ENCODE data around the gene ABHD8. TPM values are rescaled to one million over a fixed set of nuclear protein-coding genes. Genes with fewer than 3 reads are reported as not detected.

Gene ABHD8
- total and polyA plus RNA-seq, 2 experiments from 2014 or later: 5.5 to 16.5 TPM

DNA sequence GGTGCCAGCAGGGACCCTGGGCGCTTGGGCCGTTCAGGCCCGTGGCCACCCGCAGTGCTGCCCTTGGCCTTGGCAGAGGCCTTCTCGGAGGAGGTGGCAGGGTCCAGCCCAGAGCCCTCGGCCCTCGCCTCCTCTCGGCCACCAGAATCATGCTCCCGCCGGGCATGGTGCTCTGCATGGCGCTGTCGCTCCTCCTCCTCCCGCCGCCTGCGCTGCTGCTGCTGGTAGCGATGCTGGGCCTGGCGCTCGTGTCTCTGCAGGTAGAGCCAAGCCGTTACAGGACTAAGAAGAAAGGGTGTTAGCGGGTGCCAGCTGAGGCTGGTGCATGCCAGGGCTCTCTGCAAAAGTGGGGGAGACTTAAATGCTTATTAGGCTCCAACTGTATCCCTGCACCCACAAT, 21.9 kb upstream of the ABHD8 start (continued):
- TF ChIP-seq, protein P1, sequence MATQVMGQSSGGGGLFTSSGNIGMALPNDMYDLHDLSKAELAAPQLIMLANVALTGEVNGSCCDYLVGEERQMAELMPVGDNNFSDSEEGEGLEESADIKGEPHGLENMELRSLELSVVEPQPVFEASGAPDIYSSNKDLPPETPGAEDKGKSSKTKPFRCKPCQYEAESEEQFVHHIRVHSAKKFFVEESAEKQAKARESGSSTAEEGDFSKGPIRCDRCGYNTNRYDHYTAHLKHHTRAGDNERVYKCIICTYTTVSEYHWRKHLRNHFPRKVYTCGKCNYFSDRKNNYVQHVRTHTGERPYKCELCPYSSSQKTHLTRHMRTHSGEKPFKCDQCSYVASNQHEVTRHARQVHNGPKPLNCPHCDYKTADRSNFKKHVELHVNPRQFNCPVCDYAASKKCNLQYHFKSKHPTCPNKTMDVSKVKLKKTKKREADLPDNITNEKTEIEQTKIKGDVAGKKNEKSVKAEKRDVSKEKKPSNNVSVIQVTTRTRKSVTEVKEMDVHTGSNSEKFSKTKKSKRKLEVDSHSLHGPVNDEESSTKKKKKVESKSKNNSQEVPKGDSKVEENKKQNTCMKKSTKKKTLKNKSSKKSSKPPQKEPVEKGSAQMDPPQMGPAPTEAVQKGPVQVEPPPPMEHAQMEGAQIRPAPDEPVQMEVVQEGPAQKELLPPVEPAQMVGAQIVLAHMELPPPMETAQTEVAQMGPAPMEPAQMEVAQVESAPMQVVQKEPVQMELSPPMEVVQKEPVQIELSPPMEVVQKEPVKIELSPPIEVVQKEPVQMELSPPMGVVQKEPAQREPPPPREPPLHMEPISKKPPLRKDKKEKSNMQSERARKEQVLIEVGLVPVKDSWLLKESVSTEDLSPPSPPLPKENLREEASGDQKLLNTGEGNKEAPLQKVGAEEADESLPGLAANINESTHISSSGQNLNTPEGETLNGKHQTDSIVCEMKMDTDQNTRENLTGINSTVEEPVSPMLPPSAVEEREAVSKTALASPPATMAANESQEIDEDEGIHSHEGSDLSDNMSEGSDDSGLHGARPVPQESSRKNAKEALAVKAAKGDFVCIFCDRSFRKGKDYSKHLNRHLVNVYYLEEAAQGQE (IDR thresholded peaks at IDR 0.05; ENCODE audit: unreplicated experiment): no peak
- no peak for TF ChIP-seq EZH2 (IDR thresholded peaks at IDR 0.05; ENCODE audit: low read depth, unreplicated experiment)
- TF ChIP-seq EZH2phosphoT487 (IDR thresholded peaks at IDR 0.05; ENCODE audit: unreplicated experiment): no peak
- TF ChIP-seq, protein P2, sequence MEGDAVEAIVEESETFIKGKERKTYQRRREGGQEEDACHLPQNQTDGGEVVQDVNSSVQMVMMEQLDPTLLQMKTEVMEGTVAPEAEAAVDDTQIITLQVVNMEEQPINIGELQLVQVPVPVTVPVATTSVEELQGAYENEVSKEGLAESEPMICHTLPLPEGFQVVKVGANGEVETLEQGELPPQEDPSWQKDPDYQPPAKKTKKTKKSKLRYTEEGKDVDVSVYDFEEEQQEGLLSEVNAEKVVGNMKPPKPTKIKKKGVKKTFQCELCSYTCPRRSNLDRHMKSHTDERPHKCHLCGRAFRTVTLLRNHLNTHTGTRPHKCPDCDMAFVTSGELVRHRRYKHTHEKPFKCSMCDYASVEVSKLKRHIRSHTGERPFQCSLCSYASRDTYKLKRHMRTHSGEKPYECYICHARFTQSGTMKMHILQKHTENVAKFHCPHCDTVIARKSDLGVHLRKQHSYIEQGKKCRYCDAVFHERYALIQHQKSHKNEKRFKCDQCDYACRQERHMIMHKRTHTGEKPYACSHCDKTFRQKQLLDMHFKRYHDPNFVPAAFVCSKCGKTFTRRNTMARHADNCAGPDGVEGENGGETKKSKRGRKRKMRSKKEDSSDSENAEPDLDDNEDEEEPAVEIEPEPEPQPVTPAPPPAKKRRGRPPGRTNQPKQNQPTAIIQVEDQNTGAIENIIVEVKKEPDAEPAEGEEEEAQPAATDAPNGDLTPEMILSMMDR (conservative IDR thresholded peaks at IDR 0.05; ENCODE audit: low read depth in 2 of 2): no peak
- TF ChIP-seq, protein P3, sequence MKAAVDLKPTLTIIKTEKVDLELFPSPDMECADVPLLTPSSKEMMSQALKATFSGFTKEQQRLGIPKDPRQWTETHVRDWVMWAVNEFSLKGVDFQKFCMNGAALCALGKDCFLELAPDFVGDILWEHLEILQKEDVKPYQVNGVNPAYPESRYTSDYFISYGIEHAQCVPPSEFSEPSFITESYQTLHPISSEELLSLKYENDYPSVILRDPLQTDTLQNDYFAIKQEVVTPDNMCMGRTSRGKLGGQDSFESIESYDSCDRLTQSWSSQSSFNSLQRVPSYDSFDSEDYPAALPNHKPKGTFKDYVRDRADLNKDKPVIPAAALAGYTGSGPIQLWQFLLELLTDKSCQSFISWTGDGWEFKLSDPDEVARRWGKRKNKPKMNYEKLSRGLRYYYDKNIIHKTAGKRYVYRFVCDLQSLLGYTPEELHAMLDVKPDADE (IDR thresholded peaks at IDR 0.05): no peak
- TF ChIP-seq CREB1 (CRISPR knock-in tag; IDR thresholded peaks at IDR 0.05; ENCODE audit: low read depth): no peak
- no peak for TF ChIP-seq POLR2AphosphoS5 (IDR thresholded peaks at IDR 0.05; ENCODE audit: low read depth)

DNA sequence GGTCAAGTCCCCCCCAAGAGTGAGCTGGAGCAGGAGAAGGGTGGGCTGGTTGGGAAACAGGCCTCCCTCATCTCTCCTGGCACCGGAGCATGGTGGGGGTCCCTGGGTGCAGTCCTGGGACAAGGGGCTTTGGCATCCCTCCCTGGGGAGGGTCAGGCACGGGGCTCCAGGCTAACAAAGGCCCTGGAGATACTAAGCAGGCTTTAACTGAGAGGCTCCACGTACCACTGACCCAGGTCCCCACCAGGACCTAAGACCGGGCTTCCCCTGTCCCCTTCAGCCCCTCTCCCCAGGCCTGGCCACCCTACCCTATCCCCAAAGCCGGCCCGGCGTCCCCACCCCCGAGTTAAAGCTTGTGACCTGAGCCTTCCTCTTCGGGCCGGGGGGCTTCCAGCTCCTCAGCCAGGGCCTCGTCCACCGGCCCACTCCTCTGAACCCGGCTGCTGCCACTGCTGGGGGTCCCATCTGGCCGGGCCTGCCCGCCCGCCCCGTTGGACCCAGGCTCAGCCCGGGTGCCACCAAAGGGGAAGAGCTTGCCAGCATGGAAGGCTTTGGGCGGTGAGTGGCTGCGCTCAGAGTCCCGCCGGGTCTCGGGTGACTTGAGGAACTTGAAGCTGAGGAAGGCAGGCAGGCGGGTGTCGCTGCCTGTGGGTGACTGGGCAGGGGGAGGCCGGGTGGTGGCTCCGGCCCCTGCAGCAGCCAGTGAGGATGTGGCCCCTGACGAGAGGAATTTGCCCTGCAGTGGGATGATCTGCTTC, 21.3 kb upstream of the ABHD8 start:
- no peak overlapping the region for H2AFZ ChIP-seq
- no peaks in the 10 kb centered on the region for H3K79me2 ChIP-seq (replicated peaks; ENCODE audit: insufficient read depth)
- H3K27ac ChIP-seq (ENCODE audit: low read depth): no peak overlapping the region
- H3K4me1 ChIP-seq (ENCODE audit: insufficient read depth): peaks cover 25% of the 10 kb centered on the region
- no peak for ATAC-seq
- Mint-ChIP-seq H3K27me3 (ENCODE audit: insufficient read depth, low read depth, poor library complexity) (peaks cover 15% of the 10 kb centered on the region), H3K4me1 (peaks cover 22% of the 10 kb centered on the region), H3K36me3 (ENCODE audit: low read depth) (peaks cover 29% of the 10 kb centered on the region), H3K9me3 (no peaks in the 10 kb centered on the region; the same call in 2 of the 3 replicates), H3K27ac (no peak overlapping the region), H3K4me3 (no peak overlapping the region)
- peaks cover 33% of the 10 kb centered on the region for H3F3A ChIP-seq (replicated peaks; ENCODE audit: low read depth)
- H4K20me1 ChIP-seq (replicated peaks; ENCODE audit: insufficient read depth): no peaks in the 10 kb centered on the region; the same call in 1 of the 2 replicates
- no peak overlapping the region for H3K4me2 ChIP-seq
- H3K4me3 ChIP-seq: no peak overlapping the region
- no peaks in the 10 kb centered on the region for H3K9me2 ChIP-seq (ENCODE audit: insufficient read depth)
- peaks cover 3% of the 10 kb centered on the region; the same call in 1 of the 2 replicates for H3K27me3 ChIP-seq (ENCODE audit: insufficient read depth)
- H3K36me3 ChIP-seq (ENCODE audit: insufficient read depth): peaks cover 5% of the 10 kb centered on the region; the same call in 1 of the 2 replicates
- no peak for DNase-seq (ENCODE audit: low spot score)
- TF ChIP-seq EZH2 (IDR thresholded peaks at IDR 0.05; ENCODE audit: low read depth, unreplicated experiment): no peak
- TF ChIP-seq, protein P3 (IDR thresholded peaks at IDR 0.05): no peak
- TF ChIP-seq STAT1 (IDR thresholded peaks at IDR 0.05; ENCODE audit: unreplicated experiment): no peak
- TF ChIP-seq, protein P4, sequence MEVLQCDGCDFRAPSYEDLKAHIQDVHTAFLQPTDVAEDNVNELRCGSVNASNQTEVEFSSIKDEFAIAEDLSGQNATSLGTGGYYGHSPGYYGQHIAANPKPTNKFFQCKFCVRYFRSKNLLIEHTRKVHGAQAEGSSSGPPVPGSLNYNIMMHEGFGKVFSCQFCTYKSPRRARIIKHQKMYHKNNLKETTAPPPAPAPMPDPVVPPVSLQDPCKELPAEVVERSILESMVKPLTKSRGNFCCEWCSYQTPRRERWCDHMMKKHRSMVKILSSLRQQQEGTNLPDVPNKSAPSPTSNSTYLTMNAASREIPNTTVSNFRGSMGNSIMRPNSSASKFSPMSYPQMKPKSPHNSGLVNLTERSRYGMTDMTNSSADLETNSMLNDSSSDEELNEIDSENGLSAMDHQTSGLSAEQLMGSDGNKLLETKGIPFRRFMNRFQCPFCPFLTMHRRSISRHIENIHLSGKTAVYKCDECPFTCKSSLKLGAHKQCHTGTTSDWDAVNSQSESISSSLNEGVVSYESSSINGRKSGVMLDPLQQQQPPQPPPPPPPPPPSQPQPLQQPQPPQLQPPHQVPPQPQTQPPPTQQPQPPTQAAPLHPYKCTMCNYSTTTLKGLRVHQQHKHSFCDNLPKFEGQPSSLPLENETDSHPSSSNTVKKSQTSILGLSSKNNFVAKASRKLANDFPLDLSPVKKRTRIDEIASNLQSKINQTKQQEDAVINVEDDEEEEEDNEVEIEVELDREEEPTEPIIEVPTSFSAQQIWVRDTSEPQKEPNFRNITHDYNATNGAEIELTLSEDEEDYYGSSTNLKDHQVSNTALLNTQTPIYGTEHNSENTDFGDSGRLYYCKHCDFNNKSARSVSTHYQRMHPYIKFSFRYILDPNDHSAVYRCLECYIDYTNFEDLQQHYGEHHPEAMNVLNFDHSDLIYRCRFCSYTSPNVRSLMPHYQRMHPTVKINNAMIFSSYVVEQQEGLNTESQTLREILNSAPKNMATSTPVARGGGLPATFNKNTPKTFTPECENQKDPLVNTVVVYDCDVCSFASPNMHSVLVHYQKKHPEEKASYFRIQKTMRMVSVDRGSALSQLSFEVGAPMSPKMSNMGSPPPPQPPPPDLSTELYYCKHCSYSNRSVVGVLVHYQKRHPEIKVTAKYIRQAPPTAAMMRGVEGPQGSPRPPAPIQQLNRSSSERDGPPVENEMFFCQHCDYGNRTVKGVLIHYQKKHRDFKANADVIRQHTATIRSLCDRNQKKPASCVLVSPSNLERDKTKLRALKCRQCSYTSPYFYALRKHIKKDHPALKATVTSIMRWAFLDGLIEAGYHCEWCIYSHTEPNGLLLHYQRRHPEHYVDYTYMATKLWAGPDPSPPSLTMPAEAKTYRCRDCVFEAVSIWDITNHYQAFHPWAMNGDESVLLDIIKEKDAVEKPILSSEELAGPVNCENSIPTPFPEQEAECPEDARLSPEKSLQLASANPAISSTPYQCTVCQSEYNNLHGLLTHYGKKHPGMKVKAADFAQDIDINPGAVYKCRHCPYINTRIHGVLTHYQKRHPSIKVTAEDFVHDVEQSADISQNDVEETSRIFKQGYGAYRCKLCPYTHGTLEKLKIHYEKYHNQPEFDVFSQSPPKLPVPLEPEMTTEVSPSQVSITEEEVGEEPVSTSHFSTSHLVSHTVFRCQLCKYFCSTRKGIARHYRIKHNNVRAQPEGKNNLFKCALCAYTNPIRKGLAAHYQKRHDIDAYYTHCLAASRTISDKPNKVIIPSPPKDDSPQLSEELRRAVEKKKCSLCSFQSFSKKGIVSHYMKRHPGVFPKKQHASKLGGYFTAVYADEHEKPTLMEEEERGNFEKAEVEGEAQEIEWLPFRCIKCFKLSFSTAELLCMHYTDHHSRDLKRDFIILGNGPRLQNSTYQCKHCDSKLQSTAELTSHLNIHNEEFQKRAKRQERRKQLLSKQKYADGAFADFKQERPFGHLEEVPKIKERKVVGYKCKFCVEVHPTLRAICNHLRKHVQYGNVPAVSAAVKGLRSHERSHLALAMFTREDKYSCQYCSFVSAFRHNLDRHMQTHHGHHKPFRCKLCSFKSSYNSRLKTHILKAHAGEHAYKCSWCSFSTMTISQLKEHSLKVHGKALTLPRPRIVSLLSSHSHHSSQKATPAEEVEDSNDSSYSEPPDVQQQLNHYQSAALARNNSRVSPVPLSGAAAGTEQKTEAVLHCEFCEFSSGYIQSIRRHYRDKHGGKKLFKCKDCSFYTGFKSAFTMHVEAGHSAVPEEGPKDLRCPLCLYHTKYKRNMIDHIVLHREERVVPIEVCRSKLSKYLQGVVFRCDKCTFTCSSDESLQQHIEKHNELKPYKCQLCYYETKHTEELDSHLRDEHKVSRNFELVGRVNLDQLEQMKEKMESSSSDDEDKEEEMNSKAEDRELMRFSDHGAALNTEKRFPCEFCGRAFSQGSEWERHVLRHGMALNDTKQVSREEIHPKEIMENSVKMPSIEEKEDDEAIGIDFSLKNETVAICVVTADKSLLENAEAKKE (CRISPR knock-in tag; IDR thresholded peaks at IDR 0.05): no peak
